HCT116 (cell line): ENCODE measurements around the gene XYLT2. TPM values are rescaled to one million over a fixed set of nuclear protein-coding genes. Genes with fewer than 3 reads are reported as not detected.

Experiments used
- ATAC-seq: fragments of 200-7000 bp; cut with Tn5 transposase; 2 replicates; pipeline ENCODE4 v1.9.1; 2020; ENCODE audit warnings: mild to moderate bottlenecking, moderate library complexity
- BruUV-seq: library from RNA; stranded (reverse); fragments of 400-500 nt; replicated peaks from 2 replicates; lab custom pipeline; 2021; lab: Mats Ljungman, UMichigan
- CTCF ChIA-PET: fragments of 300-600 bp; sonication (Branson Sonifier 250); formaldehyde crosslinking; loops from one replicate; lab custom pipeline; 2021; ENCODE audit warnings: antibody characterized with exemption; lab: Charles Lee
- POLR2A ChIA-PET: fragments of 300-600, 350-600 bp; sonication (Branson Sonifier 250); formaldehyde crosslinking; loops from one replicate; lab custom pipeline; 2021; ENCODE audit warnings: antibody characterized with exemption; lab: Charles Lee
- RAD21 ChIA-PET, 2 experiments: fragments of 300-600 bp; sonication (Branson Sonifier 250); formaldehyde crosslinking; loops; one replicate each; lab custom pipeline; 2023; ENCODE audit warnings: low total read pairs in 2 of 2; ENCODE audit not compliant: uncharacterized antibody in 2 of 2, unreplicated experiment in 2 of 2, low non-redundant PET in 1 of 2; lab: Charles Lee
- DNase-seq: peaks from one replicate; pipeline ENCODE4 v3.0.0-alpha.2; 2010; ENCODE audit warnings: low read depth, low spot score
- H2AFZ ChIP-seq: fragments of 200-600 bp; shearing (Covaris generic), sonication (generic); 2 replicates; pipeline ENCODE4 v1.6.1; 2017; ENCODE audit warnings: low read depth, mixed run types, mixed read lengths, antibody characterized with exemption, low read length; ENCODE audit not compliant: poor library complexity, severe bottlenecking
- H3K27ac ChIP-seq: 2 replicates; pipeline ENCODE4 v1.5.1; 2012; ENCODE audit warnings: low read depth, low read length
- H3K27me3 ChIP-seq: fragments of 200-600 bp; sonication (generic); 2 replicates; pipeline ENCODE4 v1.6.1; 2016; ENCODE audit warnings: mixed run types, low read length, mixed read lengths; ENCODE audit not compliant: insufficient read depth
- H3K36me3 ChIP-seq, 2 experiments: fragments of 200-500 bp in 1 of 2; fragments of 200-600 bp in 1 of 2; sonication (Bioruptor generic) in 1 of 2; sonication (generic) in 1 of 2; 2 replicates each; pipeline versions ENCODE4 v1.5.1 to v1.6.1; 2014 to 2016; ENCODE audit warnings: low read length in 2 of 2, inconsistent platforms in 1 of 2, mixed read lengths in 1 of 2, mixed run types in 1 of 2; ENCODE audit not compliant: insufficient read depth in 2 of 2, control insufficient read depth in 1 of 2
- H3K4me1 ChIP-seq, 2 experiments: fragments of 200-600 bp in 1 of 2; sonication (generic) in 1 of 2; 2 replicates each; pipeline versions ENCODE4 v1.5.1 to v1.6.1; 2012 to 2017; ENCODE audit warnings: low read length in 2 of 2, inconsistent platforms in 1 of 2, mild to moderate bottlenecking in 1 of 2, mixed read lengths in 1 of 2, mixed run types in 1 of 2, moderate library complexity in 1 of 2; ENCODE audit not compliant: insufficient read depth in 2 of 2, control insufficient read depth in 1 of 2
- H3K4me2 ChIP-seq: fragments of 200-600 bp; sonication (generic); 2 replicates; pipeline ENCODE4 v1.6.1; 2017; ENCODE audit warnings: mixed run types, low read length, mixed read lengths
- H3K4me3 ChIP-seq, 2 experiments: fragments of 200-600 bp in 1 of 2; sonication (generic) in 1 of 2; replicated peaks in 1 of 2; 2 replicates each; pipeline ENCODE4 v1.5.1; 2011 to 2016; ENCODE audit warnings: low read length in 2 of 2, control low read depth in 1 of 2, low read depth in 1 of 2, mild to moderate bottlenecking in 1 of 2, mixed read lengths in 1 of 2, mixed run types in 1 of 2
- H3K79me2 ChIP-seq: fragments of 200-600 bp; sonication (generic); 2 replicates; pipeline ENCODE4 v1.6.1; 2017; ENCODE audit warnings: mild to moderate bottlenecking, mixed run types, low read length, moderate library complexity, mixed read lengths; ENCODE audit not compliant: insufficient read depth
- H3K9ac ChIP-seq: fragments of 200-600 bp; sonication (generic); 2 replicates; pipeline ENCODE4 v1.6.1; 2016; ENCODE audit warnings: low read length, mixed read lengths
- H3K9me2 ChIP-seq: fragments of 200-600 bp; sonication (generic), shearing (Covaris generic); 2 replicates; pipeline ENCODE4 v1.6.1; 2017; ENCODE audit warnings: mixed run types, mild to moderate bottlenecking, moderate library complexity; ENCODE audit not compliant: insufficient read depth
- H3K9me3 ChIP-seq, 2 experiments: fragments of 200-500 bp in 1 of 2; fragments of 200-600 bp in 1 of 2; sonication (Bioruptor generic) in 1 of 2; sonication (generic) in 1 of 2; 2 replicates each; pipeline ENCODE4 v1.6.1; 2014 to 2017; ENCODE audit warnings: low read length in 2 of 2, mixed read lengths in 2 of 2, inconsistent platforms in 1 of 2, low read depth in 1 of 2, mild to moderate bottlenecking in 1 of 2, mixed run types in 1 of 2, moderate library complexity in 1 of 2; ENCODE audit not compliant: control insufficient read depth in 1 of 2, insufficient read depth in 1 of 2
- H4K20me1 ChIP-seq: fragments of 200-600 bp; sonication (generic), shearing (Covaris generic); 2 replicates; pipeline ENCODE4 v1.6.1; 2017; ENCODE audit warnings: mixed run types, mild to moderate bottlenecking, moderate library complexity; ENCODE audit not compliant: insufficient read depth
- ATF3 ChIP-seq: IDR thresholded peaks from 2 replicates; pipeline ENCODE4 v1.6.1; 2012
- CBX3 ChIP-seq: IDR thresholded peaks from 2 replicates; pipeline ENCODE4 v1.6.1; 2012; ENCODE audit warnings: low read depth
- CTCF ChIP-seq, 3 experiments: fragments of 200-600 bp in 1 of 3; sonication (generic) in 1 of 3; IDR thresholded peaks in 2 of 3; conservative IDR thresholded peaks in 1 of 3; 2 replicates each; pipeline ENCODE4 v1.5.1; 2012 to 2017; ENCODE audit warnings: low read depth in 2 of 3, low read length in 2 of 3, antibody characterized with exemption in 1 of 3, borderline replicate concordance in 1 of 3, control low read depth in 1 of 3, mild to moderate bottlenecking in 1 of 3, mixed read lengths in 1 of 3, mixed run types in 1 of 3, moderate library complexity in 1 of 3; ENCODE audit not compliant: insufficient read depth in 1 of 3
- ELF1 ChIP-seq: IDR thresholded peaks from 2 replicates; pipeline ENCODE4 v1.6.1; 2012; ENCODE audit warnings: low read depth, borderline replicate concordance
- FOSL1 ChIP-seq: IDR thresholded peaks from 2 replicates; pipeline ENCODE4 v1.6.1; 2012; ENCODE audit warnings: low read depth
- JUND ChIP-seq: IDR thresholded peaks from 2 replicates; pipeline ENCODE4 v1.6.1; 2012
- RAD21 ChIP-seq: IDR thresholded peaks from 2 replicates; pipeline ENCODE4 v1.6.1; 2012; ENCODE audit warnings: low read depth, mild to moderate bottlenecking
- YY1 ChIP-seq: IDR thresholded peaks from 2 replicates; pipeline ENCODE4 v1.6.1; 2011; ENCODE audit warnings: low read length, low read depth, moderate library complexity, mild to moderate bottlenecking; ENCODE audit not compliant: insufficient replicate concordance; ENCODE audit errors: extremely low read depth
- ZNF274 ChIP-seq: fragments of 200-500 bp; sonication (Bioruptor generic); IDR thresholded peaks from 2 replicates; pipeline ENCODE4 v1.6.1; 2014; ENCODE audit warnings: mild to moderate bottlenecking, low read depth, low read length, inconsistent platforms
- intact Hi-C: fragments of 100-400 bp; cut with micrococcal nuclease; formaldehyde crosslinking; loops from 2 replicates; pipeline ENCODE4 v1.10.0; 2022
- total RNA-seq: library from RNA; stranded (reverse); gene quantifications from one replicate; pipeline ENCODE4 v1.2.1, GENCODE V29; 2021; ENCODE audit not compliant: unreplicated experiment
- TF ChIP-seq, protein P1 (sequence below): IDR thresholded peaks from 2 replicates; pipeline ENCODE4 v1.6.1; 2012; ENCODE audit warnings: low read depth

Gene XYLT2
- total RNA-seq, 1 experiment from 2014 or later: 37.5 TPM

- ChIA-PET CTCF (no interaction called here), POLR2A (no interaction called here), RAD21 (no interaction called here)
- no peak overlapping the region for H3K9ac ChIP-seq
- no peaks in the 10 kb centered on the region for H3K79me2 ChIP-seq
- H3K9me2 ChIP-seq: no peaks in the 10 kb centered on the region
- no peak for DNase-seq
- TF ChIP-seq ELF1 (no peak), ATF3 (no peak), CTCF (IDR thresholded peaks at IDR 0.05 in 2 of 3, conservative IDR thresholded peaks at IDR 0.05 in 1 of 3; ENCODE audit: borderline replicate concordance in 1 of 3, insufficient read depth in 1 of 3, low read depth in 2 of 3, low read length in 2 of 3) (no peak), RAD21 (no peak), JUND (no peak), FOSL1 (no peak), YY1 (no peak), ZNF274 (no peak), CBX3 (no peak)
- TF ChIP-seq, protein P1, sequence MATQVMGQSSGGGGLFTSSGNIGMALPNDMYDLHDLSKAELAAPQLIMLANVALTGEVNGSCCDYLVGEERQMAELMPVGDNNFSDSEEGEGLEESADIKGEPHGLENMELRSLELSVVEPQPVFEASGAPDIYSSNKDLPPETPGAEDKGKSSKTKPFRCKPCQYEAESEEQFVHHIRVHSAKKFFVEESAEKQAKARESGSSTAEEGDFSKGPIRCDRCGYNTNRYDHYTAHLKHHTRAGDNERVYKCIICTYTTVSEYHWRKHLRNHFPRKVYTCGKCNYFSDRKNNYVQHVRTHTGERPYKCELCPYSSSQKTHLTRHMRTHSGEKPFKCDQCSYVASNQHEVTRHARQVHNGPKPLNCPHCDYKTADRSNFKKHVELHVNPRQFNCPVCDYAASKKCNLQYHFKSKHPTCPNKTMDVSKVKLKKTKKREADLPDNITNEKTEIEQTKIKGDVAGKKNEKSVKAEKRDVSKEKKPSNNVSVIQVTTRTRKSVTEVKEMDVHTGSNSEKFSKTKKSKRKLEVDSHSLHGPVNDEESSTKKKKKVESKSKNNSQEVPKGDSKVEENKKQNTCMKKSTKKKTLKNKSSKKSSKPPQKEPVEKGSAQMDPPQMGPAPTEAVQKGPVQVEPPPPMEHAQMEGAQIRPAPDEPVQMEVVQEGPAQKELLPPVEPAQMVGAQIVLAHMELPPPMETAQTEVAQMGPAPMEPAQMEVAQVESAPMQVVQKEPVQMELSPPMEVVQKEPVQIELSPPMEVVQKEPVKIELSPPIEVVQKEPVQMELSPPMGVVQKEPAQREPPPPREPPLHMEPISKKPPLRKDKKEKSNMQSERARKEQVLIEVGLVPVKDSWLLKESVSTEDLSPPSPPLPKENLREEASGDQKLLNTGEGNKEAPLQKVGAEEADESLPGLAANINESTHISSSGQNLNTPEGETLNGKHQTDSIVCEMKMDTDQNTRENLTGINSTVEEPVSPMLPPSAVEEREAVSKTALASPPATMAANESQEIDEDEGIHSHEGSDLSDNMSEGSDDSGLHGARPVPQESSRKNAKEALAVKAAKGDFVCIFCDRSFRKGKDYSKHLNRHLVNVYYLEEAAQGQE: no peak
- H3K36me3 ChIP-seq: no peaks in the 10 kb centered on the region
- H3K27ac ChIP-seq: no peak overlapping the region
- no peak for ATAC-seq
- no peaks in the 10 kb centered on the region; the same call in 1 of the 2 replicates for H3K27me3 ChIP-seq
- H2AFZ ChIP-seq: no peak overlapping the region
- H3K4me1 ChIP-seq: no peaks in the 10 kb centered on the region
- no peaks in the 10 kb centered on the region for H4K20me1 ChIP-seq
- H3K9me3 ChIP-seq: no peaks in the 10 kb centered on the region
- H3K4me3 ChIP-seq: no peak overlapping the region
- no peak overlapping the region for H3K4me2 ChIP-seq
- no TSS peak for BruUV-seq
- intact Hi-C loops: no loop called here
Observed at GRCh38 chr17:50310455-50311111, 35.3 kb upstream of the XYLT2 start.
